ENCODE data around the gene UNC13D.

UNC13D gene

DNA sequence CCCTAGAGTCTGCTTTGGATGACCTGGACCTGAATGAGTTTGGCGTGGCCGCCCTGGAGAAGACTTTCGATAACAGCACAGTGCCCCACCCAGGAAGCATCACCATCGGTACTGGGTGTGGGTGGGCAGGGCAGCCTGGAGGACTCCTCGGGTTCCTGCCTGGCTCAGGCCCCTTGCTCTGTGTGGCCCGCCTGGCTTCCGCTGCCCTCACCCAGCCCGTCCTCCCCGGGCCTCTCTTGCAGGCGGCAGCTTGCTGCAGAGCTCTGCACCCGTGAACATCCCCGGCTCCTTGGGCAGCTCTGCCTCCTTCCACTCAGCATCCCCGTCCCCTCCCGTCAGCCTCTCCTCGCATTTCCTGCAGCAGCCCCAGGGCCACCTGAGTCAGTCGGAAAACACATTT is 24.5 kb downstream of the UNC13D start:
- TF ChIP-seq, protein P1, sequence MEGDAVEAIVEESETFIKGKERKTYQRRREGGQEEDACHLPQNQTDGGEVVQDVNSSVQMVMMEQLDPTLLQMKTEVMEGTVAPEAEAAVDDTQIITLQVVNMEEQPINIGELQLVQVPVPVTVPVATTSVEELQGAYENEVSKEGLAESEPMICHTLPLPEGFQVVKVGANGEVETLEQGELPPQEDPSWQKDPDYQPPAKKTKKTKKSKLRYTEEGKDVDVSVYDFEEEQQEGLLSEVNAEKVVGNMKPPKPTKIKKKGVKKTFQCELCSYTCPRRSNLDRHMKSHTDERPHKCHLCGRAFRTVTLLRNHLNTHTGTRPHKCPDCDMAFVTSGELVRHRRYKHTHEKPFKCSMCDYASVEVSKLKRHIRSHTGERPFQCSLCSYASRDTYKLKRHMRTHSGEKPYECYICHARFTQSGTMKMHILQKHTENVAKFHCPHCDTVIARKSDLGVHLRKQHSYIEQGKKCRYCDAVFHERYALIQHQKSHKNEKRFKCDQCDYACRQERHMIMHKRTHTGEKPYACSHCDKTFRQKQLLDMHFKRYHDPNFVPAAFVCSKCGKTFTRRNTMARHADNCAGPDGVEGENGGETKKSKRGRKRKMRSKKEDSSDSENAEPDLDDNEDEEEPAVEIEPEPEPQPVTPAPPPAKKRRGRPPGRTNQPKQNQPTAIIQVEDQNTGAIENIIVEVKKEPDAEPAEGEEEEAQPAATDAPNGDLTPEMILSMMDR (IDR thresholded peaks at IDR 0.05; ENCODE audit: insufficient read depth, missing control alignments) = no peak
- DNase-seq (ENCODE audit: insufficient read length, low spot score) = no peak
- no peak for FAIRE-seq

DNA sequence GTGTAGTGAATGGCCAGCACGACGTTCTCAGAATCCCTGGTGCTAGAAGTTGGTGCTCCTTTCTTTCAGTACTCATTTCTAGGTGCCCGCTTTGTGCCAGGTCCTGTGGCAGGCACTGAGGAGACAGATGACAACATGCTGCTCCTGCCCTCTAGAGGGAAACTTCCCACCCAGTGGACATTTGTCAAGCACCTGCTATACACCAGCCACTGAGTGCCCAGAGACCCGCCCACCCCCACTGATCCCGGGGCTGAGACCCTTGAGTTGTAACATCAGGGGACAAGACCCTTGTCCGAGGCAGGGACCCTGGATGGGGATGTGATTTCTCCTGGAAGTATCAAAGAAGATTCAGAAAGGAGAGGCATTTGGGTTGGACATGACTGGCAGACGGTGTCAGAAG is 25.1 kb downstream of the UNC13D start:
- DNase-seq (ENCODE audit: insufficient read length, low spot score) (peak; percentile 8), FAIRE-seq (no peak)
- TF ChIP-seq, protein P1 (IDR thresholded peaks at IDR 0.05; ENCODE audit: insufficient read depth, missing control alignments) = no peak

DNA sequence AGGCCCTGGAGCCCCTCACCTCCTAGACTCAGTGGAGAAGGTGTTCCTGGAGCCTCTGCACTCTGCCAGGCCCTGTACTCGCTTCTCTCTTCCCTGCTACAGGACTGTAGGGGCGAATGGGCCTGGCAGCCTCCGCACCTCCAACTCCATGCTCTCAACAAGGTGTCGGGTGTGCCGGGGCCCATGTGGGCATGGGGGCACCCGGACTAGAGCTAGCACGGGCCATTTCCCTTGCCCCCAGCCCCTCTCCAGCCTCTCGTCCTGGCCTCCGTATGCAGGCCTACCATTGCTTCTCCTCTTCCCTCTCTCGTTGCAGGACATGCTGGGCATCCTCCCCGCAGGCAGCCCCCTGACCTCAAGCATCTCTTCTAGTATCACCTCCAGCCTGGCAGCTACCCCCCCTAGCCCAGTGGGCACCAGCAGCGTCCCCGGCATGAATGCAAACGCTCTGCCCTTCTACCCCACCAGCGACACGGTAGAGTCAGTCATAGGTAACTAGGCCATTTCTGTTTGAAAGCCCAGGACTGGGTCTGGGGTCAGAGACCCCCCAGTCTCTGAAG is 25.8 kb downstream of the UNC13D start:
- DNase-seq (ENCODE audit: insufficient read length, low spot score) (peak; percentile 13), FAIRE-seq (no peak)
- TF ChIP-seq, protein P1 (IDR thresholded peaks at IDR 0.05; ENCODE audit: insufficient read depth, missing control alignments) = no peak

DNA sequence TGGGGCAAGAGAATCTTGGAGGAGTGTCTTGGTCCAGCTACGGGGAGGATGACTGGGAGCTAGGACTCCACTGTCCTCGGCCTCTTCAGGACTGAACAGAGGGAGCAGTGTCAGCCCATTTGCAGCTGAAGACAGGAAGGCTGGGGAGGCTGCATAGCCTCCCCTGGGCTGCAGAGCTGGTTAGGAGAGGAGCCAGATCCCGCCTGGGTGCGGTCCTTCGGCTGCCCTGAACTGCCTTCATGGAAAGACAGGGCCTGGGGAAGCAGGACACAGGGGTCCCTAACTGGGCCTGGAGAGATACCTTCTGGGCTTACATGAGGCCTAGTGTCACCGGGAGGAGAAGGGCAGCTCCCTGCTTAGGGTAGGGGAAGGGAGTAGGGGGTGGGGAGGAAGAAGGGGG is 26.6 kb downstream of the UNC13D start:
- DNase-seq (ENCODE audit: insufficient read length, low spot score) = no peak
- TF ChIP-seq, protein P1 (IDR thresholded peaks at IDR 0.05; ENCODE audit: insufficient read depth, missing control alignments) = no peak
- FAIRE-seq = no peak

DNA sequence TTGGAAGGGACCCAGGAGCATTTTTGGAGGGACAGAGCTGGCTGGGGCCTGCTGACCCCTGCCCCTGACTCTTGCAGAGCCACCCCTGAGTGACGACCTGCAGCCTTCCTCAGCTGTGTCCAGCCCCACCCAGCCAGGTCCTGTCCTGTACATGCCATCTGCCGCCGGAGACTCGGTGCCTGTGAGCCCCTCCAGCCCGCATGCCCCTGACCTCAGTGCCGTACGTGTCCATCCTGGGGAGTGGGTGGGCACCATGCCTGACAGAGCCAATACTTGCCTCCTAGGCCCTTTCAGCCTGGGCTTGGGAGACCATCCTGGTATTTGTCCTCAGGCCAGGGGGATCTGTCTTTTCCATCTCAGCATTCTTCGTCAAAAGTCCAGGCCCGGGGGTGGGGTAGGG is 27.5 kb downstream of the UNC13D start:
- FAIRE-seq = no peak
- TF ChIP-seq, protein P1 (IDR thresholded peaks at IDR 0.05; ENCODE audit: insufficient read depth, missing control alignments) = no peak
- DNase-seq (ENCODE audit: insufficient read length, low spot score) = no peak

DNA sequence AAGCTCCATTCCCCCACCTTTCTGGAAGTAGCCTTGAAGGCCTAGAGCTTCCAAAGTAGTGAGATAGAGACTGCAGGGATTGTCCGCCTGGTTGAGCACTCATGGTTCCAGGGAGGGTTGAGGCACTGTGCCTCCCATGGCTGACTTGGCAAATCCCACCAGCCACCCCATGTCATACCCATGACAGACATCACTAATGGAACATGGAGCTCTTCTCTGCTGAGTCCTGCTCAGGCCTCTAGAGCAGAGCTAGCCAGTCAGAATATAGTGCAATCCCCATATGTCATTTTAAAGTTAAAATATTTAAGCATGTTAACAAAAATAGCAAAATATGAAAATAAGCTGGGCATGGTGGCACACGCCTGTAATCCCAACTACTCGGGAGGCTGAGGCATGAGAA is 28.8 kb downstream of the UNC13D start:
- DNase-seq (ENCODE audit: insufficient read length, low spot score) (no peak), FAIRE-seq (no peak)
- TF ChIP-seq, protein P1 (IDR thresholded peaks at IDR 0.05; ENCODE audit: insufficient read depth, missing control alignments) = no peak

DNA sequence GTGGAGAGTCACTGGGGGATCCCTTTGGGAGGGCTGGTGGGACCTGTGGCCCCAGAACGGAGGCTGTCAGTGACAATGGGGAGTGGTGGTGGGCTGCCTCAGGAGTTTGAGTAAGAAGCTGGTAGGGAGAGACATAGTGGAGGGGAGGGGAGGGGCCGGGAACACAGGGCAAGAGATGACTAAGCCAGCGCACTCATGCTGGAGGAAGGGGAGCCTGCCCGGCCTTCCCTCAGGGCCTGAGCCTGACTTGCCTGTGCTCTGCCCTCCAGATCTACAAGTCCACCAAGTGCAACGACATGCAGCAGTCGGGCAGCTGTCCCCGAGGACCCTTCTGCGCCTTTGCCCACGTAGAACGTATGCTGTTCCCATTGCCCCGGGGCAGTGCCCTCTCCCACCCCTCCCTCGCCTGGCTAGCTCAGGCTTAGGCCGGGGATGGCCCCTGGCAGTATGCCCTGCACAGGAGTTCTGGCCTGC is 29.3 kb downstream of the UNC13D start:
- FAIRE-seq = no peak
- DNase-seq (ENCODE audit: insufficient read length, low spot score) = no peak
- TF ChIP-seq, protein P1 (IDR thresholded peaks at IDR 0.05; ENCODE audit: insufficient read depth, missing control alignments) = no peak
